ENCODE results near the gene DIS3. TPM values are rescaled to one million over a fixed set of nuclear protein-coding genes. Genes with fewer than 3 reads are reported as not detected.
A peak's percentile ranks its signal among the peaks of the same experiment; 100 is the strongest.
"Not testable (repeated sequence)": the region's sequence is repeated elsewhere in the genome, so short reads cannot be mapped to it uniquely, and the experiment has no call there.

Gene DIS3
- total RNA-seq, 4 donors from 2014 or later: 20.6 to 50.9 (median 34.5) TPM

DNA sequence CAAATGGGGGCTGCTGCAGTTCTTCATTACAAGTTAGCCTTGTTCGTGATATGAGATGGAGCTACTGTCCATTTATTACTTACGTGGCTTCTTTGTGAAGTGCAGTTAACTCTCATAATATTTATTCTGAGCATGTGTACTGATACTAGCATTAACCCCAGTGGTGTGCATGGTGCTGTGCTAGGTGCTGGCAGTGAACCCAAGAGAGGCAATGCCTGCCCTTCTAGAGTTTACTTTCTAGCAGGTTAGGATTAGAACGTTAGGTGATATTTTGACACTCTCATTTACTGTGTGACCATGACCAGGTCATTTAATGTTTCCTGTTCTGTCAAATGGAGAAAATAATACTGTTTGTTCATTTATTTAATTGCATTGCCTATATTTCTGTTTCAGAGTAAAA lies 17.1 kb upstream of the DIS3 start:
- no peaks in the 10 kb centered on the region for H3K36me3 ChIP-seq
- H3K4me3 ChIP-seq: no peak overlapping the region
- TF ChIP-seq, protein P1, sequence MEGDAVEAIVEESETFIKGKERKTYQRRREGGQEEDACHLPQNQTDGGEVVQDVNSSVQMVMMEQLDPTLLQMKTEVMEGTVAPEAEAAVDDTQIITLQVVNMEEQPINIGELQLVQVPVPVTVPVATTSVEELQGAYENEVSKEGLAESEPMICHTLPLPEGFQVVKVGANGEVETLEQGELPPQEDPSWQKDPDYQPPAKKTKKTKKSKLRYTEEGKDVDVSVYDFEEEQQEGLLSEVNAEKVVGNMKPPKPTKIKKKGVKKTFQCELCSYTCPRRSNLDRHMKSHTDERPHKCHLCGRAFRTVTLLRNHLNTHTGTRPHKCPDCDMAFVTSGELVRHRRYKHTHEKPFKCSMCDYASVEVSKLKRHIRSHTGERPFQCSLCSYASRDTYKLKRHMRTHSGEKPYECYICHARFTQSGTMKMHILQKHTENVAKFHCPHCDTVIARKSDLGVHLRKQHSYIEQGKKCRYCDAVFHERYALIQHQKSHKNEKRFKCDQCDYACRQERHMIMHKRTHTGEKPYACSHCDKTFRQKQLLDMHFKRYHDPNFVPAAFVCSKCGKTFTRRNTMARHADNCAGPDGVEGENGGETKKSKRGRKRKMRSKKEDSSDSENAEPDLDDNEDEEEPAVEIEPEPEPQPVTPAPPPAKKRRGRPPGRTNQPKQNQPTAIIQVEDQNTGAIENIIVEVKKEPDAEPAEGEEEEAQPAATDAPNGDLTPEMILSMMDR (IDR thresholded peaks at IDR 0.05): no peak
- TF ChIP-seq POLR2A (IDR thresholded peaks at IDR 0.05): no peak
- H3K27ac ChIP-seq: no peak overlapping the region
- H3K4me1 ChIP-seq: no peaks in the 10 kb centered on the region
- H3K9me3 ChIP-seq: no peaks in the 10 kb centered on the region
- intact Hi-C loops (cut with DNase I; ENCODE audit: low total_unique reads): no loop called here
- no peak for DNase-seq
- no peaks in the 10 kb centered on the region for H3K27me3 ChIP-seq

- no peaks in the 10 kb centered on the region for H3K4me1 ChIP-seq
- intact Hi-C loops (cut with DNase I; ENCODE audit: low total_unique reads): no loop called here
- H3K27ac ChIP-seq: no peak overlapping the region
- no peaks in the 10 kb centered on the region for H3K27me3 ChIP-seq
- no peak for TF ChIP-seq POLR2A (IDR thresholded peaks at IDR 0.05)
- TF ChIP-seq, protein P1 (IDR thresholded peaks at IDR 0.05): no peak
- no peaks in the 10 kb centered on the region for H3K36me3 ChIP-seq
- no peak overlapping the region for H3K4me3 ChIP-seq
- no peaks in the 10 kb centered on the region for H3K9me3 ChIP-seq
- no peak for DNase-seq
Observed at GRCh38 chr13:72792640-72793039, 10.9 kb upstream of the DIS3 start.

DNA sequence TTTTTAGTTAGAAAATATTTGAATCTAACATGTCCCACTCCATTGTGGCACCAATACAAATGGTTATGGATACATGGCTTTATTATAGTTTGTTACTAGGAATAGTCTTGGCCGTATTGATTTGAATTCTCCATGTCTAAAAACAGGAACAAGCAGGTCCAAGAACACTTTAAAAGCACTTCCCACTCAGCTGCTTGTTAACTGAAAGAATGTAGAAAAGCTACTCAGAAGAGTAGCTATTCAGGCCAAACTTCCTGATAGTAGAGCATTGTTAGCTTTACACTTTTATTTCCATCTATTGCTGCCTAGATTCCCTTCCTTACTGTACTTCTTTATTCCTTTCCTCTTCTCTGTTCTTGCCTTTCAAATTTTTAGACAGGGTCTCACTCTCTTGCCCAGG lies 7.1 kb upstream of the DIS3 start:
- Histone ChIP-seq H3K4me3 (no peak overlapping the region), H3K4me1 (no peaks in the 10 kb centered on the region), H3K27me3 (no peaks in the 10 kb centered on the region), H3K9me3 (no peaks in the 10 kb centered on the region), H3K27ac (no peak overlapping the region), H3K36me3 (no peaks in the 10 kb centered on the region)
- no peak for DNase-seq
- intact Hi-C loops (cut with DNase I; ENCODE audit: low total_unique reads): no loop called here
- TF ChIP-seq, protein P1 (IDR thresholded peaks at IDR 0.05): no peak
- TF ChIP-seq POLR2A (IDR thresholded peaks at IDR 0.05): no peak

- DNase-seq; intact Hi-C loops (cut with DNase I; ENCODE audit: low total_unique reads); H3K4me1 ChIP-seq: not testable (repeated sequence)
Observed at GRCh38 chr13:72784679-72785078, 3.0 kb upstream of the DIS3 start.

GRCh38 chr13:72782717-72783116 lies 1.0 kb upstream of the DIS3 start:
- DNase-seq: no peak
- no peak for TF ChIP-seq POLR2A (IDR thresholded peaks at IDR 0.05)
- TF ChIP-seq, protein P1 (IDR thresholded peaks at IDR 0.05): no peak
- H3K4me1 ChIP-seq: peaks cover 0 to 10% of the 10 kb centered on the region in 2 donors
- intact Hi-C loops (cut with DNase I; ENCODE audit: low total_unique reads): no loop called here
- H3K9me3 ChIP-seq: no peaks in the 10 kb centered on the region
- no peaks in the 10 kb centered on the region for H3K36me3 ChIP-seq
- H3K27me3 ChIP-seq: no peaks in the 10 kb centered on the region
- peak overlapping the region; percentile 86 to 88 for H3K27ac ChIP-seq
- peak overlapping the region; percentile 64 to 94 for H3K4me3 ChIP-seq

More at GRCh38 chr13:72784679-72785078, 3.0 kb upstream of the DIS3 start:
- H3K36me3 ChIP-seq, H3K9me3 ChIP-seq, H3K27ac ChIP-seq, H3K4me3 ChIP-seq, H3K27me3 ChIP-seq: not testable (repeated sequence)

- no peak for DNase-seq
- TF ChIP-seq, protein P1 (IDR thresholded peaks at IDR 0.05): no peak
- no peak for TF ChIP-seq POLR2A (IDR thresholded peaks at IDR 0.05)
- no peaks in the 10 kb centered on the region for H3K36me3 ChIP-seq
- no peak overlapping the region for H3K4me3 ChIP-seq
- peaks cover 0 to 4% of the 10 kb centered on the region in 2 donors for H3K4me1 ChIP-seq
- H3K27ac ChIP-seq: no peak overlapping the region
- intact Hi-C loops (cut with DNase I; ENCODE audit: low total_unique reads): no loop called here
- H3K9me3 ChIP-seq: no peaks in the 10 kb centered on the region
- H3K27me3 ChIP-seq: no peaks in the 10 kb centered on the region
Observed at GRCh38 chr13:72774019-72774418, 7.7 kb downstream of the DIS3 start.
